BE2C (cell line): Measurements from ENCODE around the gene ADAMTSL5.
A peak's percentile ranks its signal among the peaks of the same experiment; 100 is the strongest.

Experiments
- DNase-seq: peaks from one replicate; pipeline ENCODE4 v3.0.0-alpha.2; 2020
- H3K27me3 ChIP-seq: fragments of 250-450 bp; sonication (Bioruptor Pico); 2 replicates; pipeline ENCODE4 v1.5.1; 2020; ENCODE audit warnings: mild to moderate bottlenecking
- H3K36me3 ChIP-seq: fragments of 250-450 bp; sonication (Bioruptor Pico); 2 replicates; pipeline ENCODE4 v1.5.1; 2020; ENCODE audit warnings: mild to moderate bottlenecking
- H3K4me1 ChIP-seq: fragments of 250-450 bp; sonication (Bioruptor Pico); 2 replicates; pipeline ENCODE4 v1.5.1; 2020
- H3K4me3 ChIP-seq: 2 replicates; pipeline ENCODE4 v1.5.1; 2011; ENCODE audit warnings: low read depth, low read length
- H3K9me3 ChIP-seq: fragments of 250-450 bp; sonication (Bioruptor Pico); 2 replicates; pipeline ENCODE4 v1.5.1; 2020
- TF ChIP-seq, protein P1 (sequence below): IDR thresholded peaks from 2 replicates; pipeline ENCODE4 v1.5.1; 2012; ENCODE audit warnings: mild to moderate bottlenecking, low read depth, low read length

ADAMTSL5 gene

DNA sequence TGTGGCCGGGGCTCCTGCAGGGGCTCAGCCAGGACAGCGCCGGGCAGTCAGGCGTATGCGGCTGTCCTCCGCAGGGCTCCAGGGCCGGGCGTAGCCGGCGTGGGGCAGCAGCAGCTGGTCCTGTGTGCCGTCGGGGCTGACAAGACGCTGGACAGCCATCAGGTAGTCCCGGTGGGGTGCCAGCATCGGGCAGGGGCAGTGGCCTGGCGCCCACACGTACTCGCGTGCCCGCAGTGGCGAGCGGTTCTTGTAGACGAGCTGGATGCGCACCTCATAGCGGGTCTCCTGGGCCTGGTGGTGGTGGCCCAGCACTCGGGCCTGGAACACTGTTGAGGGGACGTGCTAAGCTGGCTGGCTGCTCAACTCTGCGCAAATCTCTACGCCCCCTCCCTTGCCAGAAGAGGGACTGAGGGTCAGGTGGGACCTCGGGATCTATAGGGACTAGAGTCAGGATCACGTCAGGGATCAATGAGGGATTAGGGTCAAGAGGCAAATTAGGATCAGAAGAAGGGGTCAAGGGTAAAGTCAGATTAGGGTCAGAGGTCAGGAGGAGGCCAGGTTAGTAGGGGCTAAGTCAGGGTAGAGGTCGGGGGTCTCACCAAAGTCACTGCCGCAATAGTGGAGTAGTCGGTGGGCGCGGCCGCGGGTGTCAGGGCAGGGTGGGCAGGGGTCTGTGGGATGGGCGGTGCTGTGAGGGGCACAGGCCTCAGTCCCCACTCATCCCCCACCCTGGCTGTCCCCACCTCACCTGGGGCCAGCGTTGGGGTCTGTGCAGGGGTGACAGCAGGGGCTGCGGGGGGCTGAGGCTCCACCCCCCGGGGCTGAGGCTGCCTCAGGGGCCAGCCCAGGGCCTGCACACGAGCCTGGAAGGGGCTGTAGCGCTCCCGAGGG is 6.6 kb downstream of the ADAMTSL5 start:
- TF ChIP-seq, protein P1, sequence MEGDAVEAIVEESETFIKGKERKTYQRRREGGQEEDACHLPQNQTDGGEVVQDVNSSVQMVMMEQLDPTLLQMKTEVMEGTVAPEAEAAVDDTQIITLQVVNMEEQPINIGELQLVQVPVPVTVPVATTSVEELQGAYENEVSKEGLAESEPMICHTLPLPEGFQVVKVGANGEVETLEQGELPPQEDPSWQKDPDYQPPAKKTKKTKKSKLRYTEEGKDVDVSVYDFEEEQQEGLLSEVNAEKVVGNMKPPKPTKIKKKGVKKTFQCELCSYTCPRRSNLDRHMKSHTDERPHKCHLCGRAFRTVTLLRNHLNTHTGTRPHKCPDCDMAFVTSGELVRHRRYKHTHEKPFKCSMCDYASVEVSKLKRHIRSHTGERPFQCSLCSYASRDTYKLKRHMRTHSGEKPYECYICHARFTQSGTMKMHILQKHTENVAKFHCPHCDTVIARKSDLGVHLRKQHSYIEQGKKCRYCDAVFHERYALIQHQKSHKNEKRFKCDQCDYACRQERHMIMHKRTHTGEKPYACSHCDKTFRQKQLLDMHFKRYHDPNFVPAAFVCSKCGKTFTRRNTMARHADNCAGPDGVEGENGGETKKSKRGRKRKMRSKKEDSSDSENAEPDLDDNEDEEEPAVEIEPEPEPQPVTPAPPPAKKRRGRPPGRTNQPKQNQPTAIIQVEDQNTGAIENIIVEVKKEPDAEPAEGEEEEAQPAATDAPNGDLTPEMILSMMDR, result no peak
- no peaks in the 10 kb centered on the region; the same call in 1 of the 2 replicates for H3K9me3 ChIP-seq
- peaks cover 18% of the 10 kb centered on the region for H3K27me3 ChIP-seq
- no peaks in the 10 kb centered on the region for H3K36me3 ChIP-seq
- DNase-seq, result no peak
- H3K4me3 ChIP-seq, result no peak overlapping the region
- H3K4me1 ChIP-seq, result peaks cover 3% of the 10 kb centered on the region; the same call in 1 of the 2 replicates

- H3K4me1 ChIP-seq, result peaks cover 3% of the 10 kb centered on the region; the same call in 1 of the 2 replicates
- TF ChIP-seq, protein P1, result no peak
- H3K27me3 ChIP-seq, result peaks cover 8% of the 10 kb centered on the region
Observed at GRCh38 chr19:1505012-1505411, 7.8 kb downstream of the ADAMTSL5 start.

DNA sequence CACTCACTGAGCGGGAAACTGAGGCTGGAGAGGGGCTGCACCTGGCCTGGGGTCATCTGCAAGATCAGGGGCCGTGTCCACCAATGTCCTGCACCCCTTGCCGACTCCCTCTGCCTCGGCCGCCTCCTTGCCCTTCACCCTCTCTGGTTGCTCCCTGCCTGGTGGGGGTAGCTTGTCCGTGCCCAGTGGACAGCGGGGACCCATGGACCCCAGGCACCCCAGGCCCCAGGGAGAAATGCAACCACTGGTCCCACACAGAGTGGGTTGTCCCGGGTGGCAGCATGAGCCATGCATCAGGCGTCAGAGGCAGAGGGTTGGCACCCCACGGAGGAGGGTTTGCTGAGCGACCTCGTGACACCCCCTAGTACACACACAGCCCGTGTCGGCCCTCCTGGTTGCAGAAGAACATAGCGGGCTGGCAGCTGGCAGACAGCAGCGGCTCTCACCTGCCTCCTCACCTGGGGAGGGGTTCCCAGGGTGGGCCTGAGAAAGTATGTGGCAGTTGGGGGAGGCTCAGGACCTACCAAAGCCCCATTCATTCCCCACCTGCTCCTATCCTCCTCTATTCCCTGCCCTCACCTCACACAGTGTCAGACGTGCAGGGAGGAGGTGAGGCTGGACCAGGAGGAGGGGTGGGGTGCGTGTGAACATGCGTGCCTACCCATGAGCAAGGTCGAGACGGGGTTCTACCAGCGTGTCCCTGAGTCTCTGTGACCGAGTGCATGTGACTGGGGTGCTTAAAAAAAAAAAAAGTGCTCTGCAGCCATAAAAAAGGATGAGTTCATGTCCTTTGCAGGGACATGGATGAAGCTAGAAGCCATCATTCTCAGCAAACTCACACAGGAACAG is 8.7 kb downstream of the ADAMTSL5 start:
- no peaks in the 10 kb centered on the region for H3K36me3 ChIP-seq
- TF ChIP-seq, protein P1, result no peak
- no peak for DNase-seq
- peaks cover 3% of the 10 kb centered on the region; the same call in 1 of the 2 replicates for H3K4me1 ChIP-seq
- peaks cover 4% of the 10 kb centered on the region for H3K27me3 ChIP-seq
- H3K9me3 ChIP-seq, result no peaks in the 10 kb centered on the region; the same call in 1 of the 2 replicates
- H3K4me3 ChIP-seq, result no peak overlapping the region

More at GRCh38 chr19:1505012-1505411, 7.8 kb downstream of the ADAMTSL5 start:
- no peaks in the 10 kb centered on the region for H3K36me3 ChIP-seq
- no peak for DNase-seq
- no peak overlapping the region for H3K4me3 ChIP-seq
- H3K9me3 ChIP-seq, result no peaks in the 10 kb centered on the region; the same call in 1 of the 2 replicates

DNA sequence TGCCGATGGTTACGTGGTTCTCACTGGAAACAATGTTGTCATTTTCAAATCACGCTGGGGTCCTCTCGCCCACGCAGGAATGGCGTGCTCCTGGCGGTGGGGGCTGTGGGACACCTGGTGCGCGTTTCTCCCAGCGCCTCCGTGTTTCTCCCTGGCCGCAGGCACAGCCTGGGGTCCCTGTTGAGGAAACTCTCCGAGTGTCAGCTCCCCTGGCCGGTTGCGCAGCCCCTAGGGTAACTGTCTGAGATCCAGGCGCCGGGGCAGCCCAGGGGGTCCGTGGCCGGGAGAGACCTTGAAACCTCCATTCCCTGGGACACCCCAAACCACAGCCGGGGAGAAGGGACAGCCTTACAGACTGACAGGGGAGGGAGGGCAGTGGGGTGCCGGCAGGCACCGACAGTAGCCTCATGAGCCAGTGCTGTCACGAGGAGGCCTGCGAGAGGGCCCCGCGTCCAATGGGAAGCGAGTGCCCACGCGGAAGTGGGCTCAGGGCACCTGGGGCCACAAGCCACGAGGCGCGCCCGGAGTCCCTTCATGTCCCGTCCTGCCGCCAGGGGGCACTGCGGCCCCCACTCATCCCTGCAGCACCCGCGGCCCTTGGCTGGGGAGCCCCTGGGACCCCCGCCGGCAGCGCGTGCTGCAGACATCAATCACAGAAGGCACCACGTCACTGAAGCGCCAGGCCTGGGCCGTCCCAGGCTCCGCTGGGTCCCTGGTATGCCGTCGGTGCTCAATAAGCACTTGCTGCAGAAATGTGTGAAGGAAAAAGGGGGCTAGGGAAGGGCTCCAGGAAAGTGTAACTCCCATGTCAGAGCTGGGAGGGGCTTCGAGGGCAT is 9.5 kb downstream of the ADAMTSL5 start:
- DNase-seq, result peak; percentile 75
- peaks cover under 1% of the 10 kb centered on the region; the same call in 1 of the 2 replicates for H3K4me1 ChIP-seq
- H3K36me3 ChIP-seq, result no peaks in the 10 kb centered on the region
- H3K9me3 ChIP-seq, result no peaks in the 10 kb centered on the region; the same call in 1 of the 2 replicates
- H3K27me3 ChIP-seq, result peaks cover 4% of the 10 kb centered on the region
- peak overlapping the region; percentile 43 for H3K4me3 ChIP-seq
- TF ChIP-seq, protein P1, result peak; percentile 63

- no peaks in the 10 kb centered on the region for H3K4me1 ChIP-seq
- H3K9me3 ChIP-seq, result no peaks in the 10 kb centered on the region
- H3K4me3 ChIP-seq, result peak overlapping the region; percentile 43
- H3K27me3 ChIP-seq, result peaks cover 4% of the 10 kb centered on the region
- no peak for DNase-seq
- TF ChIP-seq, protein P1, result no peak
- no peaks in the 10 kb centered on the region for H3K36me3 ChIP-seq
Observed at GRCh38 chr19:1502433-1503088, 10.3 kb downstream of the ADAMTSL5 start.
